ENCODE measurements around the gene PPIL1.

The PPIL1 gene

DNA sequence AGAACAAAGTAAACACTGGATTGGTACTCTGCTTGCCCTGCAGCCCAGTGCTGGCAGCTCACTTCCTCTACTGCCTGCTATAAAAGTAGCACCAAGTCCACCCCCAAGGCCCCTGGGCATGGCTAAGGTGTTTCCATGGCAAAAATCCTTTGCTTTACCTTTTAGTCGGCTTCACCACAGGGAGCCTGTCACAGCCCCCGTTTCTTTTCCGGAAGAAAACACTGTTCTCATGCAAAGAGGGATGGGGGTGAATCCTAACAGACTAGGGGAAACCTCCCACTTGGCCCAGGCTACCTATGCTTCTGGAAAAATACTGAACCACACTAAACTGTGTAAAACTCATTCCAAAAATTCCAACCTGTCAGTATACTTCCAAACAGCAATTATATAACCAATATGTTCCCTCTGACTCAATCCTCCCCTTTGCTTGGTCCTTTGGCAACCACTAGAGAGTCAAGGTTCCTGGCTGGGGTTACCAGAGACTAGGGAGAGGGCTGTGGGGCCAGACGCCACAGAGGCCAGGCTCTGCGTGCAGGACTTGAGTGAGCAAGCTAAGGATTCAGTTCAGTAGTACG lies 16.1 kb downstream of the PPIL1 start:
- in situ Hi-C loops (cut with MboI; ENCODE audit: low sequenced_read_pairs), result no loop called here

DNA sequence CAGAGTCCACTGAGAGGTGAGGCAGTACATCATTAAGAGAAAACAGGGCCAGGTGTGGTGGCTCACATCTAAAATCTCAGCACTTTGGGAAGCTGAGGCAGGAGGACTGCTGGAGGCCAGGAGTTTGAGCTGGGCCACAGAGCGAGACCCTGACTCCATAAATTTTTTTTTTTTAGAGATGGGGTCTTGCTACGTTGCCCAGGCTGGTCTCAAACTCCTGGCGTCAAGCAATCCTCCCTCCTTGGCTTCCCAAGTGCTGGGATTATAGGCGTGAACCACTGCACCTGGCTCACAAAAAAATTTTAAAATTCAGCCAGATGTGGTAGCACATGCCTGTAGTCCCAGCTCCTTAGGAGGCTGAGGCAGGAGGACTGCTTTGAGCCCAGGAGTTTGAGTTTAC lies 17.3 kb downstream of the PPIL1 start:
- in situ Hi-C loops (cut with MboI; ENCODE audit: low sequenced_read_pairs), result no loop called here

DNA sequence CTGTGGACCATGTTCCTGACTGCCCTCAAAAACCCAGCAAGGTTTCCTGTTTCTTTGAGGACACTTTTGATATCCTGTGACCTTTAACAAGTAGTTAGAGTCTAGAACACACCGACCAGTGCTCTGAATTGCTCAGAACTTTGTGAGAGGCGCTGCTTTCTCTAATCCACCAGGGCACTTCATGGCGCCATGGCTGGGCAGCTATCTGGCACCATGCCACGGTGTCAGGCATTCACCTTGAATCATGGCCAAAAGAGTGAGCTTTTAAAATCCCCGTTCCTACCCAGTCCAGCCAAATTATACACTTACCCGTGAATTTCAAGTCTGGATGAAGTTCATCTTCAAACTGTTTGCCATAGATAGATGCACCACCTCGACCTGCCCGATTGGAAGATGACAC lies 18.3 kb downstream of the PPIL1 start:
- in situ Hi-C loops (cut with MboI; ENCODE audit: low sequenced_read_pairs), result no loop called here

DNA sequence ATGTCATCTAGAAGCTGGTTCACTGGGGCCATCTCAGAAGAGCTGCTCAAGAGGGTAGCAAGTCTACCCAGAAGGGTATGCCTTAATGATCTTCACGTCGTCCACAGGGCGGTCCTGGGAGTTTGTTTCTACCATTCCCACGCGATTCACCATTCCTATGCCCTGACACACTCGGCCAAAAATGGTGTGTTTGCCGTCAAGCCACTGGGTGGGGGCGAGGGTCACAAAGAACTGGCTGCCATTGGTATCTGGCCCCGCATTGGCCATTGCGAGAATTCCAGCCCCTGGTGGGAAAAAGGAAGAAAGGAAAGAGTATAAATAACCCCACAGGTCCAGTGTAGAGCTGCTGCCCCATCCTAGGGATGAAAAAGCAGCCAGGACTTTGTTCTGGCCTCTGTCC lies 18.9 kb downstream of the PPIL1 start:
- in situ Hi-C loops (cut with MboI; ENCODE audit: low sequenced_read_pairs), result no loop called here

DNA sequence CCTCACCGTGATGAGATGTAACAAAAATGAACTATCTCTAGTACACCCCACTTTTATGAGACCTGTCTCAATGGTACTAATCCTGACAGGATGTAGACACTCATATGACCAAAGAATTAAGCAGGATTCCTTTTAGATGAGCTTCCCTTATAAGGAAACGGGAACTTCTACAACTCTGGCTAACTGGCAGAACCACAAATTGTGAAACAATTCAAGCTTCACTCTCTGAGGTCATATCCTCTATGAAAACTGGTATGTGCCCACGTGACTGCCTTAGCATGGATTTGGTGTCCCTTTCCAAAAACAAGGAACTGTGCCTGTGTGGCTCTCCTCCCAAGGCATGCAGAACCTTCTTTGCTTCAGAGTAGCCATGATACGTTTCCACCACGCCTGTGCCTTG lies 21.3 kb downstream of the PPIL1 start:
- in situ Hi-C loops (cut with MboI; ENCODE audit: low sequenced_read_pairs), result no loop called here

DNA sequence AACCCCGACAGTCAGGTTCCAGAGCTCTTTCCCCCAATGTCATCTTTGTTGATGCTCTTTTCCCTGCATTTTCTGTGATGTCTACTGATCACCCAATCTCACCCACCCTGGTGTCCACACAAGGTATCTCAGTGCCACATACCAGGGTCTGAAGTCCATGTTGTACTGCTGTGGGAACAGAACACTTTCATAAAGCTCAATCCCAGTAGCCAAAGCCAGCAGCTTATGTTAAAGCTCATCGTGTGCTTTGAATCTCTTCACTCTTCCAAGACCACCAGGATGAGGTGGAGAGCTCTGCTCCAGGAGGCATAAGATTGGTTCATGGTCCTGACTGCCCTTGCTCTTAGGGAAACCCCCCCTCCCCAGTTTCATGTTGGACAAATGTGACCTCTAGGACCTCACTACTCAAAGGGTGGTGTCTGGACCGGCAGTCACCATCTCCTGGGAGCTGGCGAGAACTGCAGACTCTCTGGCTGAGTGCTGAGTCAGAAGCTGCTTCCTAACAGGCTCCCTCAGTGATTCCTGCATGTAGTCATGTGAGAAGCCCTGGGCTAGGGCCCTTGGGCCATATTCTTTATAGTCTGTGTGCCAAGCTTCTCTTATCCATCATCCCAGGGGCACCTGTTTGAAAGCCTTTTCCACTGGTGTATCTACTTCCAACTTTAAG lies 22.0 kb downstream of the PPIL1 start:
- in situ Hi-C loops (cut with MboI; ENCODE audit: low sequenced_read_pairs), result no loop called here

DNA sequence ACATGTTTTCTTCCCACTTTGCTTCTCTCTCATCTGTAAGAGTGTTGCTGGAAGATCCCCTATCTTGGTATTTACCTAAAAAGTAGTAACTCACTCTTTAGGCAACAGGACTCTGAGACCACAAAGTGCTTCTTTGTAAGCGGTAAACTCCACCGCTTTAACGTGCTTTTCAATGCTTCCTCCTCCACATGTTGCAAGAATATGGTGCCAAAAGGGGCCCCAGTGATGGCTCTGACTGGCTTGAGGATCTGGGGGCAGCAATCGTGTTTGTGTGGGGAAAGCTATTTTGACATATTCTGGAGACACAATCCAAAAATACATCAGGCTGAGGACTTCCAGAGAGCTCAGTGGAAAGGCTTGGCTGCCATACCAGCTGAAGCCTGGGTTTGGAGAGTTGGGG lies 23.0 kb downstream of the PPIL1 start:
- in situ Hi-C loops (cut with MboI; ENCODE audit: low sequenced_read_pairs), result no loop called here

DNA sequence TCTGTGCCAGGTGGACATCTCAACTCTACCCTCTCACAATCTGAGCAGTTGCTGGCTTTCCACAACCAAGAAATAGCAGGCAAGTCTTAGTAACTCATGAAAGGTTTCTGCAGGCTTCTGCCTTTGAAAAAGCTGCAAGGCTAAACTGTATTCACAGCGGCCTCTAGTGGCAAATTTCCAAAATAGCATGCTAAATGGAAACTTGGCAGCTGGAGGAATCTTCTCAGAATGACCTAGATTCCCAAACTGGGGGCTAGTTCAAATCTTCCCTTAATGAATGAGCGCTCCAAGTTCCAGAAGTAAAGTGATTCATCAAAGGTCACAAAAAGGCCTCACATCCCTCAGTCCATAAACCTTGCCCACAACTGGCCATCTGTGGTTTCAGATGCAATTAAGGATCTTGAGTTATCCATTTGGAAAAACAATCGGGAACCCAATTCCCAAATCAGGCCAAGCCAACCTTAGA lies 23.4 kb downstream of the PPIL1 start:
- in situ Hi-C loops (cut with MboI; ENCODE audit: low sequenced_read_pairs), result no loop called here

DNA sequence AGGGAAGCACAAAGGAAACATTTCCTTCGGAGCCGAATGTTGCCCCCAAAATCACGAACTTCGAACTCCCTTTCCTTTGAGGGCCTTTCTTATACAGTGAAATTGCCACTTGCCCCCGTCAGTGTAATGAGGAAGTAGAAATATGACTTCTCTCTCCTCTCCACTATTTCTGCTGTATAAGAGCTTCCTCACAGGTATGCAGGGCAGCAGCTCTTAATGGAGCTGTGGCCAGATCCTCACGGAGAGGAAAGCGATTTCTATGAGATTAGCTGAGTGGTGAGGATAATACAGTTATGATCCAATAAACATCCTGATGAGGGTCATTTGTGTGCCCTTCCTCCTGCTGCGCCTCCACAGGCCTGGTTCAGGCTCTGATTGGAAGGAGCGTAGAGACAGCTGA lies 24.6 kb downstream of the PPIL1 start:
- in situ Hi-C loops (cut with MboI; ENCODE audit: low sequenced_read_pairs), result no loop called here

DNA sequence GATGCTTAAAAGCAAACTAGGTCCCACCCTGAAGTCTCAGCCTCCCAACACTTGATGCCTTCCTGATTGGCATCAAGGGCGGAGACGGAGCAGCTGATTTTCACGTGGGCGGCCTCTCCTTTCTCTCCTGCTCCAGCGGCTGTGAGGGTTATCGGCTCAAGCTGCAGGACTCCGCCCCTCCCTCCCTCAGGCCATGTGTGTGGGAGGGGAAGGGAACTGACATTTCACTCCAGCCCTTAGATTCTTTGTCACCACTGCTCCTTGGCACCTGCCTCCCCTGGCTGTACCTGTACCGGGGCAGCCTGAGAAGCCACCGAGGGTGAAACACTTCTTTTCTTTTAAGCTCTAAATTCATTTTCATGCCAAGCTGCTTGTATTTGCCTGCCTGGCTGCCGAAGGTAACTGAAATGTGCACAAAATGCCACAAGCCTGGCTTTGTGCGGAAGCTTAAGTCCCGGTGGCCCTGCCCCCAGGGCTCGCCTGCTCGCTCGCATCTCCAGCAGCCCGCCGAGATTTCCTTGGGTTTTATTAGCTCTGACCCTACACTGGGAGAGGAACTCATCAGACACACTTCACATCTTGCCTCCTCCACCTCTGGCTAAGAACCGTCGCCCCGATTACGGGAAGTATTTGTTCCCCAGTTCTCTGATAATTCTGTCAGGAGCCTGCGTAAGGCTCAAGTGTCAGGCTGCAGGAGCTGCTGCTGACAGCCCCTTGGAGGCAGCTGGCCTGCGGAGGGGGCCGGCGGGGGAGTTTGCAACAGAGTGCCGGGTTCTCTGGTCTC lies 25.8 kb downstream of the PPIL1 start:
- in situ Hi-C loops (cut with MboI; ENCODE audit: low sequenced_read_pairs), result no loop called here

DNA sequence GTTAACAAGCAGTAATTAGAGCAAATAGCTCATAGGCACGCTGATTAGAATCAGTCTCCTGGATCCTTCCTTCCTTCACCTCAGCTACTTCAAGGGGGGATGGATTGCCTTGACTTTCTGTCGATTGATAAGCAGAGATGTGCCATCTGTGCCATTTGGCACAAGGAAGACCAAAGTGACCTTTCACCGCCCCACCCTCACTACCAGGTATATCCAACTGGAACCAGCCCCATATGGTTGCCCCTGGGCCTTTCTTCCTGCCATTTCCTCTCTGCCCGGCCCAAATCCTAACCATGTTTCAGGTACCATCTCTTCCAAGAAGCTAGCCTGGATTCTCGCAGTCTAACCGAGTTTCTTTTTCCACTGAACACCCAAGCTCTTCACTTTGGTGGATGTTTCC lies 26.6 kb downstream of the PPIL1 start:
- in situ Hi-C loops (cut with MboI; ENCODE audit: low sequenced_read_pairs), result no loop called here

DNA sequence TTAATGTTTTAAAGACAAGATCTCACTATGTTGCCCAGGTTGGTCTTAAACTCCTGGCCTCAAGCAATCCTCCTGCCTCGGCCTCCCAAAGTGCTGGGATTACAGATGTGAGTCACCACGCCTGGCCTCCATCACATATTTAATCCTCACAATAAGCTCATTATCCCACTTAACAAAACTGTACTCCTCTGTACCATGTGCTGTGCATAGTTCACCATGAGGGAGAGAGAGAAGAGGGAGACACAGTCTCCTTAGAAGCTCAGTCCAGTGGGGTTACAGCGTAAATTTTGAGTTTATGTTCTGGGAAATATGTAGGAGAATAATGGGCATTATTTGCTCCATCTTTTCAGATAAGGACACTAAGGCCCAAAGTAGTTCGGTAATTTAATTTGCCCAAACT lies 27.5 kb downstream of the PPIL1 start:
- in situ Hi-C loops (cut with MboI; ENCODE audit: low sequenced_read_pairs), result no loop called here

DNA sequence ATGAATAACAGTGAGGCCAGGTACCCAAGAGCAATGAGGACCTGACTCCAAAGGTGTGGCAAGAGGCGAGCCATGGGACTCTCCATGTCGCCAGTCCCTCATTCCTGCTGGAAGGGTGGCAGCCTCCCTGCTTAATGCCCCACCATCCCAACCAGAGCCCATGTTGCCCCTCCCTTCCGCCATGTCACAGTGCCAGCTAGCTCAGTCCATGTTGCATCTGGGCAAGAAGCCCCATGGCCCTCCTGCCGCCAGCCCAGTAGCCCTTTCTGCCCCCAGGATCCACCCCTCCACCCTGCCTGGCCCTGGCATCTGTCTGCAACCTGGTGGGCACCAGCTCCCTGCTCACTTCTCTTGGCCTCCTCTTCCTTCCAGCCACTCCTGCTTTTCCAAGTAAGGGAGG lies 29.4 kb downstream of the PPIL1 start:
- in situ Hi-C loops (cut with MboI; ENCODE audit: low sequenced_read_pairs), result no loop called here

DNA sequence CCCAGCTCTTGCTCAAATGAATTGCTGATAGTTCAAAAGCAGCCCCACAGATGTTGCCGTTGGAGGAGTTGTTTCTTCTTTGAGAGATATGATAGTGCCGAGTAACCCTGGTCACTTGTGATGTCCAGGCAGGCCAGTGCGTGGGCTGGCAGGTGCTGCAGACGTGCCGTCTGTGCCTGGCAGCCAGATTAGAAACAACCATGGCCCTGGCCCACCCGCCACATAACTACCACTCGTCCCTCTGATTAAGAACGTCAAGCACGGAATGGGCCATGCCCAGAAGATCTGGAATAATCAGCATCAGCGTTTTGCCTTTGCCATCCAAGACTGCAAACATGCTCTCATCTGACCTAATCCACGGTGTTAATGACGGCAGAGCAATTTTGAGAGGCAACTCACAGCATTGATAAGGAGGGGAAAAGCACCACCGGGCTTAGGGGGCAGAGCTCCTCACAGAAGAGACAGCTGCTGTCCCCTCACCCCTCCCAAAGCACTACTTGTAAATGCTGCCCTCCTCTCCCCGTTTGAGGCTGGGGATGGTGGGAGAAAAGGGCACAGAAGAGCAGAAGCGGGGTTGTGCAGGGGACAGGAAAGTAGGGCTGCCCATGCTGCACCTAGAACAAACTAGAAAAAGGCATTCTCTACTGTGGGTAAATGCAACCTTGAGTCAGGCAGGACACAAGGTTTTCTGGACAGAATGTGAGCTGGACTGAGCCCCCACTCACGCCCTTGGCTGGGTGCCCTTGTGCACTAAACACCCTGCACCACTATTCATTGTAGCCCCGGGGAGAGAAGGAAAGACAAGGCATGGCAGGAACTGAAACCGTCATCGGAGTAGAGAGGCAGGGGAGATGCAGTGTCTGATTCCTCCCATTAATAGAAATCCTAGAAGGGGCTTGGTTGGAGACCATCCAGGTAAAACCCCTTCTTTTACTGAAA lies 30.1 kb downstream of the PPIL1 start:
- in situ Hi-C loops (cut with MboI; ENCODE audit: low sequenced_read_pairs), result no loop called here

DNA sequence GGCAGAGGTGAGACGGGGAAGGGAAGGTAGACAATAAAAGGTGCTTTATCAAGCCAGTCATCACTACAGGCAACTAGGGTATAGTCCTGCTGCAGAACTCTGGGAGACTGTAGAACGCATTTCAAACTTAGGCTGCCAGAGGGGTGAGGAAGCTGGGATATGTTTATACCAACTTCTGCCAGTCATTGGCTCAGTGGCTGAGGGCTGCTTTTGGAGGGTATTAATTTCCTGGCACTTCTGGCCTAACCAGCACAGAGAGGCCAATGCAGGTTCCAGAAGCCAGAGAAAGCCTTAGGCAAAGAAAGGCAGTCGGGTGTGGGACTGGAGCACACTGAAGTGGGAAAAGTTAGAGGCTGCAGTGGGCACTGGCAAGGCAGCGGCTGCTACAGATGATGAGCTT lies 31.4 kb downstream of the PPIL1 start:
- in situ Hi-C loops (cut with MboI; ENCODE audit: low sequenced_read_pairs), result no loop called here

DNA sequence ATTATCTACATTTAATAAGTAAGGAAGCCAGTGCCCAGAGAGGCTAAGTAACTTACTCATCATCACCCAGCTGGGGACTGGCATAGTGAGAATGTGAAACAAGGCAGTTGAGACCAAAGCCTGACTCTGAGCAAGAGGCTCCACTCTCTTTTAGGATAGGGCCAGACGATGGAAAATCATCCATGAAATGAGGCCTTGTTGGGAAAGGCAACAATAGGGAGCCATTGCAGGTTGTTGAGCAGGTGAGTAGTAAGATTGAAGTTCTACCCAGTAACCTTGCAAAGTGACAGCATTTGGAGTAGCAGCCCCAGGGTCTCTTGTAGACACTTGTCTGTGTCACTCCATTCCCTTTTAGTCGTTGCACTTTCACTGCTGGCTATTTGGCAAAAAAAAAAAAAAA lies 32.8 kb downstream of the PPIL1 start:
- in situ Hi-C loops (cut with MboI; ENCODE audit: low sequenced_read_pairs), result no loop called here

DNA sequence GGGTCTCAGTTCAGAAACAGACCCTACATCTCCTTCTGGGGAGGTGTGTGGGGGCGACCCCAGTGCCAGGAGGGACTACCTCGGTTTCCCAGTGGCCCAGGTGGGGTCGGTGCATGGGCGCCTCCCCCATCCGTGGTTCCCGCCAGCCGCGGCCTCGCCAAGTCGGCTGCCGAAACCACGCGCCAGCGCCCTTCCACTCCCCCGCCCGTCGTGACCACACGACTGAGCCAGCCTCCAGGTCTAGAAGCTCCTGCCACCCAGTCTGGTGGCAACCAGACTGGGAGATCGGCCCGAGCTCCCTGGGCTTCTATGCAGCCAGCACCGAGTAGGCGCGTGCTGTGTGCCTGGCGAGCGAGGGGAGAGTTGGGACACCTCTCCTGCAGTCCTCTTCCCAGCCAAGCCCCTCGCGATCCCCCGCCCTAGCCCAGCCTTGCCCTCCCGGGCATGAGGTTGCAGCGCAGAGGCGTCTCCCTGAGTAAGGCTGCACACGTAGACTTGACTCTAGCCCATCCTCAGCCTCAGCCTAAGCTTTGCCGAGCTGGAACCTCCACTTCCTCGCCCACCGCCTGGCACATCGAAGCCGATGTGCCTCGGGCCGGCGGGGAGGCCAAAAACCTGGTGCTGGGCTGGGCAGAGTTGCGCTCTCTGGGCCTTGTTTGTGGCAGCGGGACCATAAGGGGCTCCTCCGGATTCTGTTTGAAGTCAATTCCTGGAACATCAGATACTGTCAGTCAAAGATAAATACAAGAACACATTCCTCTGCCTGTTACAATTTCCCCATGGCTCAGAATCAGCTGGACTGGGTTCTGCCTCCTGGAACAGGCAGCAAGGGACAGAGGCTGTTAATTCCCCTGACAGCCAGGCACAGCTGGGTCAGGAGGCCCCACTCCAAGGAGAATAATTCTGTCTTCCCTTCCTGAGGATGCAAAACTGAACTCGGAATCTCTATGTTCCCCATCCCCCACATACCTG lies 33.9 kb downstream of the PPIL1 start:
- in situ Hi-C loops (cut with MboI; ENCODE audit: low sequenced_read_pairs), result no loop called here

DNA sequence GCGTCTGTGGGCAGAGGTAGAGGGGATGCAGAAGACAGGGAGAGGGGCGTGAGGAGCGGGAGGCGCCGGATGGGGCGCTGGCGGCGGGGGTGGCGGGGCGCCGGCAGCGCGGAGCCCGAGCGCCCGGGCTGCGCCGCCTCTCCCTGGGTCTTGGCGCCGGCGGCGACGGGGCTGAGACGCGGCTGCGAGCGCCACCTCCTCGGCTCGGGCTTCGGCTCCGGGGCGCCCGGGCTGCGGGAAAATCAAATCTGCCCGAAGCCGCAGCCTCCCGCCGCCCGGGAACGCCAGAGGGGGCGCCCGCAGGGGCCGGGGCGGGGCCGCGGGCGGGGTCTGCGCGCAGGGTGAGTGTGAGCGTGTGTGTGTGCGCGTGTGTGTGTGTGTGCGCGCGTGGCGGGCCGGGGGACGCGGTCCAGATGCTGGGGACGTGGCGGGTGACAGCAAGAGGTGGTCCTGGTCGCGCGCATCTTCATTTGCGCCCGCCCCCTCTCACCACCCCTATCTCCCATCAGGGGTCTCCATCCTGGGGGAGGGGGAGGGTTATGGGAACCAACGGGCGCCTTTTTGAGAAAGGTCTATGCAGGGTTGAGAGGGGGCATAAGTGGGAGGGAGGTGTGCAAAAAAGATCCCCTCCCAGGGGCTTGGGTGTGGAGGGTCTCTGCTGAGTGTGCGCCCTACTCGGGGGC lies 34.7 kb downstream of the PPIL1 start:
- in situ Hi-C loops (cut with MboI; ENCODE audit: low sequenced_read_pairs), result no loop called here

Measured in HL-60/S4 treated with retinoic acid at 250 ng/mL for 4 days and 3 days (cell line).